GM23248 (cell line): ENCODE measurements around the gene IGFL1. TPM values are rescaled to one million over a fixed set of nuclear protein-coding genes. Genes with fewer than 3 reads are reported as not detected.

Experiments used
- DNase-seq: peaks from one replicate; pipeline ENCODE4 v3.0.0-alpha.2; 2015
- H2AFZ ChIP-seq: fragments of 200-600 bp; sonication (generic); 2 replicates; pipeline ENCODE4 v1.6.1; 2016; ENCODE audit warnings: antibody characterized with exemption
- H3F3A ChIP-seq: fragments of 200-600 bp; sonication (generic); 2 replicates; pipeline ENCODE4 v1.6.1; 2016; ENCODE audit warnings: mild to moderate bottlenecking, antibody characterized with exemption, mixed run types; ENCODE audit not compliant: insufficient read depth
- H3K27ac ChIP-seq: fragments of 200-600 bp; sonication (generic); 2 replicates; pipeline ENCODE4 v1.5.1; 2016; ENCODE audit warnings: mild to moderate bottlenecking
- H3K27me3 ChIP-seq: fragments of 200-600 bp; sonication (generic); replicated peaks from 2 replicates; pipeline ENCODE4 v1.6.1; 2016; ENCODE audit warnings: mild to moderate bottlenecking; ENCODE audit not compliant: insufficient read depth
- H3K36me3 ChIP-seq: fragments of 200-600 bp; sonication (generic); 2 replicates; pipeline ENCODE4 v1.6.1; 2016; ENCODE audit warnings: low read depth, mild to moderate bottlenecking
- H3K4me1 ChIP-seq: fragments of 200-600 bp; sonication (generic); 2 replicates; pipeline ENCODE4 v1.6.1; 2016; ENCODE audit warnings: mild to moderate bottlenecking; ENCODE audit not compliant: insufficient read depth
- H3K4me2 ChIP-seq: fragments of 200-600 bp; sonication (generic); one replicate; pipeline ENCODE4 v1.6.1; 2016; ENCODE audit warnings: mild to moderate bottlenecking; ENCODE audit not compliant: unreplicated experiment
- H3K4me3 ChIP-seq: fragments of 200-600 bp; sonication (generic); 2 replicates; pipeline ENCODE4 v1.5.1; 2016; ENCODE audit warnings: mild to moderate bottlenecking
- H3K79me2 ChIP-seq: fragments of 200-600 bp; sonication (generic); 2 replicates; pipeline ENCODE4 v1.6.1; 2016; ENCODE audit warnings: mild to moderate bottlenecking; ENCODE audit not compliant: insufficient read depth
- H3K9ac ChIP-seq: fragments of 200-600 bp; sonication (generic); 2 replicates; pipeline ENCODE4 v1.6.1; 2016; ENCODE audit warnings: mild to moderate bottlenecking
- H3K9me2 ChIP-seq: fragments of 200-600 bp; sonication (generic); 2 replicates; pipeline ENCODE4 v1.6.1; 2016; ENCODE audit warnings: mixed run types, mild to moderate bottlenecking, moderate library complexity; ENCODE audit not compliant: insufficient read depth
- H3K9me3 ChIP-seq: fragments of 200-600 bp; sonication (generic); one replicate; pipeline ENCODE4 v1.6.1; 2017; ENCODE audit warnings: low read depth
- H4K20me1 ChIP-seq: fragments of 200-600 bp; sonication (generic); 2 replicates; pipeline ENCODE4 v1.6.0; 2016; ENCODE audit not compliant: insufficient read depth
- EZH2 ChIP-seq: fragments of 200-600 bp; sonication (generic); IDR thresholded peaks from 2 replicates; pipeline ENCODE4 v1.6.1; 2018; ENCODE audit warnings: antibody characterized with exemption, mild to moderate bottlenecking; ENCODE audit not compliant: insufficient read depth, poor library complexity, severe bottlenecking
- EZH2phosphoT487 ChIP-seq: fragments of 200-600 bp; sonication (generic); IDR thresholded peaks from 2 replicates; pipeline ENCODE4 v1.6.1; 2018; ENCODE audit warnings: antibody characterized with exemption, moderate library complexity, mild to moderate bottlenecking, low read depth; ENCODE audit not compliant: insufficient read depth
- WGBS, 2 experiments: methylation state at CpG; one replicate each; pipeline ENCODE4 v1.1.6; 2015 to 2017; ENCODE audit warnings: low lambda C conversion rate in 2 of 2, low coverage in 1 of 2; ENCODE audit errors: missing lambda C conversion rate in 2 of 2; 5-methylcytosine and 5-hydroxymethylcytosine counted together
- in situ Hi-C: fragments of 300-500 bp; cut with MboI; formaldehyde crosslinking; loops from 2 replicates; pipeline ENCODE4 v1.15.0; 2020
- polyA plus RNA-seq: library from polyadenylated mRNA; unstranded; fragments of >200 nt; fragmentation: Nextera tagmentation; extraction: Ambion mirVana; gene quantifications from 2 replicates; pipeline ENCODE4 v1.2.1, GENCODE V29; 2016
- total RNA-seq: library from RNA; depleted of rRNA; stranded (reverse); fragments of >200 nt; shearing (Covaris generic); gene quantifications from 2 replicates; pipeline ENCODE4 v1.2.3, GENCODE V29; 2014; rRNA removed

The IGFL1 gene
- total RNA-seq (not detected in 2 replicates), polyA plus RNA-seq (not detected in 2 replicates)

DNA sequence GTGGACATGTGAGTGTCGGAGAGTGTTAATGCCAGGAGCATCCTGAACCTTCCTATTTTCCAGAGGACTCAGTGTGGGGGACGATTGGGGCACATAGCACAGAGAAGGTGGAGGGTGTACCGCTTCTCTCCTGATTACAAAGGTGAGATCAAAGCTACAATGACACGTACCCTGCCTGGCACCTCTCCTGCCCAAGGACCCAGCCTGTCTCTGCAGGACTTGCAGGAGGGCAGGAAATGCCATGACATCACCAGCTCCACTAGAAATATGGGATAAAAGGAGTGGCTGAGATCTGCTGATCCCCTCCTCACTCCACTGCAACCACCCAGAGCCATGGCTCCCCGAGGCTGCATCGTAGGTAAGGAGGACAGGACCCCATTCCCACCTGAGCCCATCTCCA lies at the start of gene IGFL1:
Gene IGFL1, plus strand, starts transcription at position 301 of the 400 bp plus-strand sequence. Its CDS starts 33 bp downstream, at position 334.
- no peaks in the 10 kb centered on the region for H3K36me3 ChIP-seq
- H3K4me1 ChIP-seq, result no peaks in the 10 kb centered on the region
- no peak within 1 kb of the TSS for H2AFZ ChIP-seq
- H3K79me2 ChIP-seq, result no peaks in the 10 kb centered on the region
- no peaks in the 10 kb centered on the region for H4K20me1 ChIP-seq
- DNase-seq, result no peak
- H3K27me3 ChIP-seq, result peaks cover 73% of the 10 kb centered on the region
- in situ Hi-C loops, result no loop called here
- no peak within 1 kb of the TSS for H3K27ac ChIP-seq
- TF ChIP-seq EZH2phosphoT487, result no peak
- TF ChIP-seq EZH2, result no peak
- 40 to 49% methylated on average over 6 of the region's 6 CpGs for WGBS, 2 experiments
- no peak within 1 kb of the TSS for H3K4me3 ChIP-seq
- H3K9me3 ChIP-seq, result no peaks in the 10 kb centered on the region
- no peak within 1 kb of the TSS for H3K4me2 ChIP-seq
- H3K9ac ChIP-seq, result no peak within 1 kb of the TSS
- H3K9me2 ChIP-seq, result no peaks in the 10 kb centered on the region
- no peaks in the 10 kb centered on the region for H3F3A ChIP-seq

DNA sequence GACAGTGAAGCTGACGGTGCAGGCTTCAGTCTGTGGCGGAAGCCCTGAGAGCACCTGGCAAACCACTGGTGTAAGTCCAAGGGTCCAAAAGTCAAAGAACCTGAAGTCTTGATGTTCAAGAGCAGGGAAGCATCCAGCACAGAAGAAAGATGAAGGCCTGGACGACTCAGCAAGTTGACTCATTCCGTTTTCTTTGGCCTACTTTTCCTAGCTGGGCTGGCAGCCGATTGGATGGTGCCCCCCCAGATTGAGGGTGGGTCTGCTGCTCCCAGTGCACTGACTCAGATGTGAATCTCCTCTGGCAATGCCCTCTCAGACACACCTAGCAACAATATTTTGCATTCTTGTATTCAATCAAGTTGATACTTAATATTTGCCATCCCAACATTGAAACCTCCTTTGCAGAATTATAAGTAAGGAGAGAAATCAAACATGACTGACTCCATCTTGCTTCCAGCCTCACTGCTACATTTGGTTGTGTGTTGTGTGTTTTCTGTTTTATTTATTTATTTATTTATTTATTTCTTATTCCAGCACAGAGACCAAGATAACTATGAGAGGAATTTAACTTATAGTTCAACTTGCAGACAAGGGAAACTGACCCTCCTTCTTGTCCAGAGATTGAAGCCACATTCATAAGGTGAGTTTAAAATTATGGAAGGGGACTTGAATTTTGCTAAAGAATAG lies 48.7 kb upstream of the IGFL1 start:
- H3F3A ChIP-seq, result peaks cover 34% of the 10 kb centered on the region
- in situ Hi-C loops, result no loop called here
- DNase-seq, result peak; percentile 87
- H2AFZ ChIP-seq, result no peak overlapping the region
- no peak overlapping the region for H3K4me3 ChIP-seq
- peak overlapping the region; percentile 47 for H3K4me2 ChIP-seq
- H3K27me3 ChIP-seq, result peaks cover 11% of the 10 kb centered on the region; the same call in 1 of the 2 replicates
- no peaks in the 10 kb centered on the region for H3K36me3 ChIP-seq
- H3K27ac ChIP-seq, result peak overlapping the region; percentile 65
- no peaks in the 10 kb centered on the region for H3K9me2 ChIP-seq
- no peaks in the 10 kb centered on the region for H3K9me3 ChIP-seq
- 32 to 36% methylated on average over 5 of the region's 5 CpGs for WGBS, 2 experiments
- H3K9ac ChIP-seq, result peak overlapping the region; percentile 40
- H4K20me1 ChIP-seq, result no peaks in the 10 kb centered on the region
- H3K4me1 ChIP-seq, result peaks cover 36% of the 10 kb centered on the region
- TF ChIP-seq EZH2phosphoT487, result no peak
- TF ChIP-seq EZH2, result no peak
- H3K79me2 ChIP-seq, result no peaks in the 10 kb centered on the region

DNA sequence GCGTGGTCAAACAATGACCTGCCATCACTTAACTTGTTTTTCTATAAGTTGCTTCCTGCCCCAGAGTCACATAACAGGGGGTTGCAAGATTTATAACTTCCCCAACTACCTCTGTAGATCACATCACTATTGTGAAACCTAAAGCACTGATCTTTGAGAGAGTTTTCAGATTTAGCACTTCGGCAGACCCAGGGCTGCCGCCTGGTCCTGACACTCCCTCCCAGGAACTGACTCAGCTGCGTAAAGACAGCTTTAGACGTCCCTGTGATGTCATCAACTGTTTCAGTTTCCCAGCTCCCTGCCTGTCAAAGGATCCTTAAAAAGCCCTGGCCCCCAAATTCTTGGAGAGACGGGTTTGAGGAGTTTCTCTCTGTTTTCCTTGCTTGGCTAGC lies 48.2 kb upstream of the IGFL1 start:
- 67 to 68% methylated on average over 6 of the region's 6 CpGs for WGBS, 2 experiments
- TF ChIP-seq EZH2phosphoT487 (no peak), EZH2 (no peak)

DNA sequence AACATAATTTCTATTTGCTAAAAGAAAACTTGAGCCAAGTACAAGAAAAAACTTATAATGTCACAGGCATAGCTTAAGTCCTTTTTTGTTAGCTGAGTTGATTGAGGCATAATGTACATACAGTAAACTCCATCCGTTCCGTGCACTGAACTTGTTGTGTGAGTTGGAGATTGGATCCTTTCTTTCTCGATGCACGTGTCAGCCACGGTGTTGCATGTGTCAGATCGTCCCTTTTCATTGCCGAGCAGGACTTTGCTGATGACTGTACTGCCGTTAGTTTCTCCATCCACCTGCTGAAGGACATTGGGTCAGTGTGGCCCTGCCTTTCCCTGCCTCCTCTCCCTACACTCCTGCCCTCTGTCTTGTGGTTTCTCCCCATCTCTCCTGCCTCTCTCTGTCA lies 47.1 kb upstream of the IGFL1 start:
- Histone ChIP-seq H3F3A (peaks cover 34% of the 10 kb centered on the region), H3K79me2 (no peaks in the 10 kb centered on the region), H3K4me3 (no peak overlapping the region), H3K9me3 (no peaks in the 10 kb centered on the region), H3K9me2 (no peaks in the 10 kb centered on the region), H3K4me1 (peaks cover 36% of the 10 kb centered on the region), H3K27ac (no peak overlapping the region), H3K36me3 (no peaks in the 10 kb centered on the region), H3K9ac (no peak overlapping the region), H3K4me2 (no peak overlapping the region), H2AFZ (no peak overlapping the region), H3K27me3 (peaks cover 10% of the 10 kb centered on the region; the same call in 1 of the 2 replicates), H4K20me1 (no peaks in the 10 kb centered on the region)
- DNase-seq, result no peak
- WGBS, 2 experiments, result 92 to 97% methylated on average over 8 of the region's 8 CpGs
- in situ Hi-C loops, result no loop called here
- TF ChIP-seq EZH2phosphoT487 (no peak), EZH2 (no peak)

More for the DNA sequence above, 48.2 kb upstream of the IGFL1 start:
- Histone ChIP-seq H4K20me1 (no peaks in the 10 kb centered on the region), H3F3A (peaks cover 34% of the 10 kb centered on the region), H3K79me2 (no peaks in the 10 kb centered on the region), H3K4me1 (peaks cover 36% of the 10 kb centered on the region), H3K9ac (peak overlapping the region; percentile 40), H3K27ac (peak overlapping the region; percentile 65), H2AFZ (no peak overlapping the region), H3K9me2 (no peaks in the 10 kb centered on the region), H3K4me3 (no peak overlapping the region), H3K36me3 (no peaks in the 10 kb centered on the region), H3K27me3 (peaks cover 11% of the 10 kb centered on the region; the same call in 1 of the 2 replicates), H3K9me3 (no peaks in the 10 kb centered on the region), H3K4me2 (peak overlapping the region; percentile 47)
- DNase-seq, result peak; percentile 71
- in situ Hi-C loops, result no loop called here
